ENCODE data around the gene SWT1.
"Not testable (repeated sequence)": the region's sequence is repeated elsewhere in the genome, so short reads cannot be mapped to it uniquely, and the experiment has no call there.

The SWT1 gene

DNA sequence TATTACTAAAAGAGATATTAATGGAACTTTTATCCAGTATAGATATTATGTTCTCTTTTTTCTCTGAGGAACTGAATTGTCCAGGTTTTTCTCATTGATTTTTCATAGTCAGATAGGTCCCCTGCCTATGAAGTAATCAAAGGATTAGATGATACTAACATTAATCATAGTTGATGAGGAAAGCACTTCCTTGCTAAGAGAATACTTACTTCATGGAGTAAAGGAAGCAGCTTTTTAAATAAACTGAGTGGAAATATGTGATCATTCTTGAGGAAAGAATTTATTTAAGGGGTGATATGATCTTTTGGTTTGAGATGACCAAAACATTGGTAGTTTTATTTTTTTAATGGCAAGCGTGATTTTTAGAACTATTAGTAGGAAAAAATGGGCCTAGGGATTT, 58.9 kb downstream of the SWT1 start:
- DNase-seq (ENCODE audit: extremely low read depth, low read depth): no peak
- TF ChIP-seq, protein P1, sequence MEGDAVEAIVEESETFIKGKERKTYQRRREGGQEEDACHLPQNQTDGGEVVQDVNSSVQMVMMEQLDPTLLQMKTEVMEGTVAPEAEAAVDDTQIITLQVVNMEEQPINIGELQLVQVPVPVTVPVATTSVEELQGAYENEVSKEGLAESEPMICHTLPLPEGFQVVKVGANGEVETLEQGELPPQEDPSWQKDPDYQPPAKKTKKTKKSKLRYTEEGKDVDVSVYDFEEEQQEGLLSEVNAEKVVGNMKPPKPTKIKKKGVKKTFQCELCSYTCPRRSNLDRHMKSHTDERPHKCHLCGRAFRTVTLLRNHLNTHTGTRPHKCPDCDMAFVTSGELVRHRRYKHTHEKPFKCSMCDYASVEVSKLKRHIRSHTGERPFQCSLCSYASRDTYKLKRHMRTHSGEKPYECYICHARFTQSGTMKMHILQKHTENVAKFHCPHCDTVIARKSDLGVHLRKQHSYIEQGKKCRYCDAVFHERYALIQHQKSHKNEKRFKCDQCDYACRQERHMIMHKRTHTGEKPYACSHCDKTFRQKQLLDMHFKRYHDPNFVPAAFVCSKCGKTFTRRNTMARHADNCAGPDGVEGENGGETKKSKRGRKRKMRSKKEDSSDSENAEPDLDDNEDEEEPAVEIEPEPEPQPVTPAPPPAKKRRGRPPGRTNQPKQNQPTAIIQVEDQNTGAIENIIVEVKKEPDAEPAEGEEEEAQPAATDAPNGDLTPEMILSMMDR (IDR thresholded peaks at IDR 0.05; ENCODE audit: low read depth, low read length): no peak

DNA sequence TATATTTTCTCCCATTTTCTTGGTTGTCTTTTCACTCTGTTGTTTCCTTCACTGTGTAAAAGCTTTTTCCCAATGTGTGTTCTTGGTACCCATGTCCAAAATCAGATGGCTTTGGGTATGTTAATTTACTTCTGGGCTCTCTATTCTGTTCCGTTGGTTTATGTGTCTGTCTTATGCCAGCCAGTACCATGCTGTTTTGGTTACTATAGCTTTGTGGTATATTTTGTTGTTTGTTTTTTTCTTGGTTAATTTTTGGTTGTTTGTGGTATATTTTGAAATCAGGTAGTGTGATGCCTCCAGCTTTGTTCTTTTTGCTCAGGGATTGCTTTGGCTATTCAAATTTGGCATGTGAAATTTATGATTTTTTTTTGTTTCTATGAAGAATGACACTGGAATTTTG, 67.2 kb downstream of the SWT1 start:
- no peak for DNase-seq (ENCODE audit: extremely low read depth, low read depth)
- TF ChIP-seq, protein P1 (IDR thresholded peaks at IDR 0.05; ENCODE audit: low read depth, low read length): no peak

DNA sequence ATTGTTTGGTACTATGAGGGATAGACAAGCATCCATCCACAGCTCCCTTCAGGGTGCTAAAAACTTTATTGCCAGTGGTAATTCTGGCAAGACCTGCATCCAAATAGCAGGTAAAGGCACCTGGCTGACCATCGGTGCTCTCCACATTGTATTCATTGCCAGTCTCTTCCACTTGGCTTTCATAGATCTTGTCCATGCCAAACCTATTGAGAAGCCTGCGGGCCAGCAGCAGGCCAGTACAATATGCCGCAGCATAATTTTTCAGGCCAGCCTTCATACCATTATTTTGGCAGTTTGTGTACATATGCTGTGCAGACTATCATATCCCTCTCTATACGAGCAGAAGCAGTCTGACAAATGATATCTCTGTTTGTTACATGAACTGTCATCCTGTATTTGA, 70.2 kb downstream of the SWT1 start:
- TF ChIP-seq, protein P1 (IDR thresholded peaks at IDR 0.05; ENCODE audit: low read depth, low read length): no peak
- DNase-seq (ENCODE audit: extremely low read depth, low read depth): no peak

DNA sequence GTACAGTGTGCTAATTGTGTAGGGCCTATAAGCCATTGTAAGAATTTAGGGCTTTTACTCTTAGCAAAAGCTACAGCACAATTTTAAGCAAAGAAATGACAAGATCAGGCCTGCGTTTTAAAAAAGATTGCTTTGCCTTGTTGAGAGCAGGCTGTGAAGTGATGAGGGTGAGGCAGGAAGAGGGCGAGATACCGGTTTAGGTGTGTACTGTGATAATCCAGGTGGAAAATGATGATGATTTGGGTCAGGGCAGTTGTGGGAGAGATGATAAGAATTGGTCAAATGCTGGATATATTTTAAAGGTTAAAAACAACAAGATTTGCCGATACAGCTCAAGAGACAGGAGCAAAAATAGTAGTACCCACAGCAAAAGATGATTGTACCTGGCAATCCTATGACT, 72.0 kb downstream of the SWT1 start:
- TF ChIP-seq, protein P1 (IDR thresholded peaks at IDR 0.05; ENCODE audit: low read depth, low read length): no peak

DNA sequence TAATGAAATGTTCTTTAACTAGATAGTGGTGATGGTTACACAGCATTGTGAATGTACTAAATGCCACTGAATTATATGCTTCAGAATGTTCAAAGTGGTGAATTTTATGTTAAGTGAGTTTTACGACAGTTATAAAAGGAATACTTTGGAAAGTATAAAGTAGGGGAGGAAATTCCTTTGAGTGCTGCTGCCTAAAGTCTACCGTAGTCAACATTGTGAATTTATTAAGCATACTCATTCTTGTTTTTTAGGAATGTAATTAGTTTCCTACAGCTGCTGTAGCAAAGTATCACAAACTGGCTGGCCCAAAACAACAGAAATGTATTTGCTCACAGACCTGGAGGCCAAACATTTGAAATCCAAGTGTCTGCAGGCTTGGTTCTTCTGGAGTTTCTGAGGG, 73.0 kb downstream of the SWT1 start:
- no peak for DNase-seq (ENCODE audit: extremely low read depth, low read depth)
- TF ChIP-seq, protein P1 (IDR thresholded peaks at IDR 0.05; ENCODE audit: low read depth, low read length): no peak

More for the DNA sequence above, 72.0 kb downstream of the SWT1 start:
- no peak for DNase-seq (ENCODE audit: extremely low read depth, low read depth)

DNA sequence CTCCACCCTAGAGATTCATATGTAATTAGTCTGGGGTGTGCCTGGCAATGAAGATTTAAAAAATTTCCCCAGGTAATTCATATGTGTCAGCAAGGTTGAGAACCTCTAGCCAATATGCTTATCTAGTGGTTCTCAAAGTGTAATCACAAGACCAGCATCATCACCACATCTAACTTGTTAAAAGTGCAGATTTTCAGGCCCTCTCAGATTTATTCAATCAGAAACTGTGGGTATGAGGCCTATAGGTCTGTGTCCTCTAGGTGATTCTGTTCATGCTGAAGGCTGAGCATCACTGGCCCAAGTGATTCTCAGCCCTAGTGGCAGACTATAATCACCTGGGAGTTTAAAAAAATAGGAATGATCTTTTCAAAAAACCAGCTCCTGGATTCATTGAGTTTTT, 75.9 kb downstream of the SWT1 start:
- no peak for DNase-seq (ENCODE audit: extremely low read depth, low read depth)
- TF ChIP-seq, protein P1 (IDR thresholded peaks at IDR 0.05; ENCODE audit: low read depth, low read length): no peak

DNA sequence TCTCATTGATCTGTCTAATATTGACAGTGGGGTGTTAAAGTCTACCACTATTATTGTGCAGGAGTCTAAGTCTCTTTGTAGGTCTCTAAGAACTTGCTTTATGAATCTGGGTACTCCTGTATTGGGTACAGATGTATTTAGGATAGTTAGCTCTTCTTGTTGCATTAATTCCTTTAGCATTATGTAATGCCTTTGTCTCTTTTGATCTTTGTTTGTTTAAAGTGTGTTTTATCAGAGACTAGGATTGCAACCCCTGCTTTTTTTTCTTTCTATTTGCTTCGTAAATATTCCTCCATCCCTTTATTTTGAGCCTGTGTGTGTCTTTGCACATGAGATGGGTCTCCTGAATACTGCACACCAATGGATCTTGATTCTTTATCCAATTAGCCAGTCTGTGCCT, 77.2 kb downstream of the SWT1 start:
- not testable (repeated sequence) for DNase-seq (ENCODE audit: extremely low read depth, low read depth)

DNA sequence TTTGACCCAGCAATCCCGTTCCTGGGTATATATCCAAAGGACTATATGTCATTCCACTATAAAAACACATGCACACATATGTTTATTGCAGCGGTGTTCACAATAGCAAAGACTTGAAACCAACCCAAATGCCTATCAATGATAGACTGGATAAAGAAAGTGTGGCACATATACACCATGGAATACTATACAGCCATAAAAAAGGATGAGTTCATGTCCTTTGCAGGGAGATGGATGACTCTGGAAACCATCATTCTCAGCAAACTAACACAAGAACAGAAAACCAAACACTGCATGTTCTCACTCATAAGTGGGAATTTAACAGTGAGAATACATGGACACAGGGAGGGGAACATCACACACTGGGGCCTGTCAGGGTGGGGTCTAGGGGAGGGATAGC, 80.2 kb downstream of the SWT1 start:
- not testable (repeated sequence) for DNase-seq (ENCODE audit: extremely low read depth, low read depth)

DNA sequence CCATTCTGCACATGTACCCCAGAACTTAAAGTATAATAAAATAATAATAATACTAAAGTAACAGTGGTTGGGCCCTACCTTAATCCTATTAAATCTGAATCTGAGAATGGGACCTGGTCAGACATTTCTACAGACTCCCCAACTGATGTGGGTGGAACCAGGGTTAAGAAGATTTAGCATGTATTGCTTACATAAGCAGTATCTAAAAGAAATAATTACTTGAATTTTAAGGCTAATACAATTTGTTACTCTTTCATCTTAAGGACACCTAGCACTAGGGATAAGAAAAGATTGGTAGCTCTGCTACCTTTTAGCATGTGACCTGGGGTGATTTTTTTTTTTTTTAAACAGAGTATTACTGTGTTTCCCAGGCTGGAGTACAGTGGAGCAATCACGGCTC, 80.7 kb downstream of the SWT1 start:
- TF ChIP-seq, protein P1 (IDR thresholded peaks at IDR 0.05; ENCODE audit: low read depth, low read length): no peak
- DNase-seq (ENCODE audit: extremely low read depth, low read depth): no peak
